ENCODE data around the gene PTTG1IP2.
"Not testable (repeated sequence)": the region's sequence is repeated elsewhere in the genome, so short reads cannot be mapped to it uniquely, and the experiment has no call there.

Gene PTTG1IP2

GRCh38 chr7:90455163-90456030, 14.0 kb upstream of the PTTG1IP2 start:
- no peak for TF ChIP-seq POLR2A (IDR thresholded peaks at IDR 0.05; ENCODE audit: extremely low read depth, insufficient read length)
- TF ChIP-seq MAX (IDR thresholded peaks at IDR 0.05; ENCODE audit: low read depth, low read length), result 0 out of 2 replicates have a peak, but pooled peaks have one; percentile 21
- TF ChIP-seq CTCF (IDR thresholded peaks at IDR 0.05; ENCODE audit: low read depth, low read length), result peak; percentile 67
- no peak for TF ChIP-seq MYC (IDR thresholded peaks at IDR 0.05; ENCODE audit: low read depth, low read length)
- peak; percentile 60 for DNase-seq (ENCODE audit: low read depth)
- no peak overlapping the region for H3K4me3 ChIP-seq (ENCODE audit: low read depth, low read length)

- TF ChIP-seq CTCF (IDR thresholded peaks at IDR 0.05; ENCODE audit: low read depth, low read length) (peak; percentile 1), MYC (IDR thresholded peaks at IDR 0.05; ENCODE audit: low read depth, low read length) (no peak), POLR2A (IDR thresholded peaks at IDR 0.05; ENCODE audit: extremely low read depth, insufficient read length) (no peak), MAX (IDR thresholded peaks at IDR 0.05; ENCODE audit: low read depth, low read length) (0 out of 2 replicates have a peak, but pooled peaks have one; percentile 12)
- H3K4me3 ChIP-seq (ENCODE audit: low read depth, low read length), result no peak overlapping the region
- no peak for DNase-seq (ENCODE audit: low read depth)
Observed at GRCh38 chr7:90458104-90458503, 11.3 kb upstream of the PTTG1IP2 start.

GRCh38 chr7:90459888-90460287, 9.6 kb upstream of the PTTG1IP2 start:
- no peak for DNase-seq (ENCODE audit: low read depth)
- no peak for TF ChIP-seq POLR2A (IDR thresholded peaks at IDR 0.05; ENCODE audit: extremely low read depth, insufficient read length)
- TF ChIP-seq MAX (IDR thresholded peaks at IDR 0.05; ENCODE audit: low read depth, low read length), result no peak
- no peak for TF ChIP-seq MYC (IDR thresholded peaks at IDR 0.05; ENCODE audit: low read depth, low read length)
- TF ChIP-seq CTCF (IDR thresholded peaks at IDR 0.05; ENCODE audit: low read depth, low read length), result no peak
- H3K4me3 ChIP-seq (ENCODE audit: low read depth, low read length), result no peak overlapping the region

- peak; percentile 21 for DNase-seq (ENCODE audit: low read depth)
- TF ChIP-seq MAX (IDR thresholded peaks at IDR 0.05; ENCODE audit: low read depth, low read length) (no peak), POLR2A (IDR thresholded peaks at IDR 0.05; ENCODE audit: extremely low read depth, insufficient read length) (no peak), CTCF (IDR thresholded peaks at IDR 0.05; ENCODE audit: low read depth, low read length) (no peak), MYC (IDR thresholded peaks at IDR 0.05; ENCODE audit: low read depth, low read length) (no peak)
- no peak overlapping the region for H3K4me3 ChIP-seq (ENCODE audit: low read depth, low read length)
Observed at GRCh38 chr7:90461219-90461618, 8.2 kb upstream of the PTTG1IP2 start.

GRCh38 chr7:90463151-90463628, 6.2 kb upstream of the PTTG1IP2 start:
- DNase-seq (ENCODE audit: low read depth); H3K4me3 ChIP-seq (ENCODE audit: low read depth, low read length): not testable (repeated sequence)

GRCh38 chr7:90465816-90466215, 3.6 kb upstream of the PTTG1IP2 start:
- TF ChIP-seq MAX (IDR thresholded peaks at IDR 0.05; ENCODE audit: low read depth, low read length) (no peak), POLR2A (IDR thresholded peaks at IDR 0.05; ENCODE audit: extremely low read depth, insufficient read length) (no peak), CTCF (IDR thresholded peaks at IDR 0.05; ENCODE audit: low read depth, low read length) (no peak), MYC (IDR thresholded peaks at IDR 0.05; ENCODE audit: low read depth, low read length) (no peak)
- DNase-seq (ENCODE audit: low read depth), result no peak
- H3K4me3 ChIP-seq (ENCODE audit: low read depth, low read length), result no peak overlapping the region

All from NB4 (cell line).